SK-N-SH treated with all-trans-retinoic acid at 6 μM for 48 hours (cell line): ENCODE data around the gene LSAMP.
A peak's percentile ranks its signal among the peaks of the same experiment; 100 is the strongest.

Experiments
- ATAC-seq: fragments of 200-7000 bp; cut with Tn5 transposase; 3 replicates; pipeline ENCODE4 v1.9.1; 2020; ENCODE audit warnings: mild to moderate bottlenecking, moderate library complexity
- ARNTL ChIP-seq: fragments of 450-650 bp; formaldehyde crosslinking; IDR thresholded peaks from 2 replicates; pipeline ENCODE4 v1.5.0; 2020; ENCODE audit warnings: low read depth, mild to moderate bottlenecking, moderate library complexity, borderline replicate concordance
- BACH2 ChIP-seq: fragments of 250-450 bp; sonication (Bioruptor Pico); IDR thresholded peaks from 2 replicates; pipeline ENCODE4 v1.9.0; 2021; ENCODE audit warnings: mild to moderate bottlenecking, borderline replicate concordance
- CSDC2 ChIP-seq: fragments of 250-450 bp; sonication (Bioruptor Pico); IDR thresholded peaks from 2 replicates; pipeline ENCODE4 v1.5.0; 2020; ENCODE audit warnings: mild to moderate bottlenecking, moderate library complexity
- CSRNP3 ChIP-seq: fragments of 250-450 bp; sonication (Bioruptor Pico); IDR thresholded peaks from 2 replicates; pipeline ENCODE4 v1.5.1; 2021; ENCODE audit warnings: mild to moderate bottlenecking, moderate library complexity
- GLIS3 ChIP-seq: fragments of 250-450 bp; sonication (Bioruptor Pico); IDR thresholded peaks from 2 replicates; pipeline ENCODE4 v1.5.0; 2020; ENCODE audit warnings: mild to moderate bottlenecking, moderate library complexity
- ISL1 ChIP-seq: fragments of 250-450 bp; sonication (Bioruptor Pico); IDR thresholded peaks from 2 replicates; pipeline ENCODE4 v2.1.2; 2022; ENCODE audit warnings: mild to moderate bottlenecking, moderate library complexity
- OSR1 ChIP-seq: fragments of 250-450 bp; sonication (Bioruptor Pico); IDR thresholded peaks from 2 replicates; pipeline ENCODE4 v1.8.0; 2022; ENCODE audit warnings: moderate library complexity, mild to moderate bottlenecking, inconsistent platforms
- POU6F1 ChIP-seq: fragments of 250-450 bp; sonication (Bioruptor Pico); IDR thresholded peaks from 2 replicates; pipeline ENCODE4 v1.8.0; 2021; ENCODE audit warnings: low read depth, mild to moderate bottlenecking, moderate library complexity, borderline replicate concordance
- RARB ChIP-seq: fragments of 250-450 bp; sonication (Bioruptor Pico); IDR thresholded peaks from 2 replicates; pipeline ENCODE4 v1.8.0; 2021; ENCODE audit warnings: mild to moderate bottlenecking, moderate library complexity
- SNAI2 ChIP-seq: fragments of 250-450 bp; sonication (Bioruptor Pico); IDR thresholded peaks from 2 replicates; pipeline ENCODE4 v1.5.0; 2020; ENCODE audit warnings: mild to moderate bottlenecking, moderate library complexity
- TCF4 ChIP-seq: fragments of 250-450 bp; sonication (Bioruptor Pico); IDR thresholded peaks from 2 replicates; pipeline ENCODE4 v1.8.0; 2021; ENCODE audit warnings: mild to moderate bottlenecking, moderate library complexity, borderline replicate concordance
- TOX ChIP-seq: fragments of 250-450 bp; sonication (Bioruptor Pico); IDR thresholded peaks from 2 replicates; pipeline ENCODE4 v1.8.0; 2021; ENCODE audit warnings: mild to moderate bottlenecking, moderate library complexity, borderline replicate concordance
- TSHZ2 ChIP-seq: fragments of 250-450 bp; sonication (Bioruptor Pico); IDR thresholded peaks from 2 replicates; pipeline ENCODE4 v1.5.0; 2020; ENCODE audit warnings: mild to moderate bottlenecking, moderate library complexity
- ZC3H10 ChIP-seq: fragments of 250-450 bp; sonication (Bioruptor Pico); IDR thresholded peaks from 2 replicates; pipeline ENCODE4 v1.5.1; 2021; ENCODE audit warnings: mild to moderate bottlenecking, moderate library complexity
- ZFP3 ChIP-seq: fragments of 250-450 bp; sonication (Bioruptor Pico); IDR thresholded peaks from 2 replicates; pipeline ENCODE4 v1.5.0; 2020; ENCODE audit warnings: mild to moderate bottlenecking, moderate library complexity
- ZFP30 ChIP-seq: fragments of 450-650 bp; formaldehyde crosslinking; IDR thresholded peaks from 2 replicates; pipeline ENCODE4 v1.5.0; 2022; ENCODE audit warnings: mild to moderate bottlenecking, moderate library complexity
- ZNF565 ChIP-seq: fragments of 450-650 bp; formaldehyde crosslinking; conservative IDR thresholded peaks from 2 replicates; pipeline ENCODE4 v1.5.0; 2020; ENCODE audit warnings: low read depth, mild to moderate bottlenecking, moderate library complexity
- ZNF70 ChIP-seq: fragments of 450-650 bp; formaldehyde crosslinking; IDR thresholded peaks from 2 replicates; pipeline ENCODE4 v1.5.0; 2020; ENCODE audit warnings: mild to moderate bottlenecking, moderate library complexity
- ZNF8 ChIP-seq: fragments of 450-650 bp; formaldehyde crosslinking; IDR thresholded peaks from 2 replicates; pipeline ENCODE4 v1.5.0; 2020; ENCODE audit warnings: mild to moderate bottlenecking, moderate library complexity
- TF ChIP-seq, protein P1 (sequence below): fragments of 250-450 bp; sonication (Bioruptor Pico); IDR thresholded peaks from 2 replicates; pipeline ENCODE4 v1.5.1; 2020; ENCODE audit warnings: low read depth, mild to moderate bottlenecking, moderate library complexity
- TF ChIP-seq, protein P2 (sequence below): fragments of 250-450 bp; sonication (Bioruptor Pico); IDR thresholded peaks from 2 replicates; pipeline ENCODE4 v1.8.0; 2020; ENCODE audit warnings: mild to moderate bottlenecking, moderate library complexity, borderline replicate concordance

Gene LSAMP

GRCh38 chr3:115999613-116000012 lies 445.7 kb downstream of the LSAMP start:
- TF ChIP-seq TOX (CRISPR knock-in tag) = no peak
- TF ChIP-seq OSR1 (CRISPR knock-in tag) = no peak
- no peak for TF ChIP-seq BACH2
- TF ChIP-seq ISL1 (CRISPR knock-in tag) = no peak
- no peak for TF ChIP-seq RARB (CRISPR knock-in tag)
- no peak for TF ChIP-seq POU6F1 (CRISPR knock-in tag)
- TF ChIP-seq TSHZ2 (CRISPR knock-in tag) = no peak
- TF ChIP-seq ARNTL (CRISPR knock-in tag) = no peak
- TF ChIP-seq ZNF70 (CRISPR knock-in tag) = no peak
- no peak for TF ChIP-seq TCF4 (CRISPR knock-in tag)
- TF ChIP-seq, protein P1, sequence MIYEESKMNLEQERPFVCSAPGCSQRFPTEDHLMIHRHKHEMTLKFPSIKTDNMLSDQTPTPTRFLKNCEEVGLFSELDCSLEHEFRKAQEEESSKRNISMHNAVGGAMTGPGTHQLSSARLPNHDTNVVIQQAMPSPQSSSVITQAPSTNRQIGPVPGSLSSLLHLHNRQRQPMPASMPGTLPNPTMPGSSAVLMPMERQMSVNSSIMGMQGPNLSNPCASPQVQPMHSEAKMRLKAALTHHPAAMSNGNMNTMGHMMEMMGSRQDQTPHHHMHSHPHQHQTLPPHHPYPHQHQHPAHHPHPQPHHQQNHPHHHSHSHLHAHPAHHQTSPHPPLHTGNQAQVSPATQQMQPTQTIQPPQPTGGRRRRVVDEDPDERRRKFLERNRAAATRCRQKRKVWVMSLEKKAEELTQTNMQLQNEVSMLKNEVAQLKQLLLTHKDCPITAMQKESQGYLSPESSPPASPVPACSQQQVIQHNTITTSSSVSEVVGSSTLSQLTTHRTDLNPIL (CRISPR knock-in tag) = no peak
- no peak for TF ChIP-seq ZNF8 (CRISPR knock-in tag)
- TF ChIP-seq ZFP30 = no peak
- no peak for TF ChIP-seq CSDC2
- TF ChIP-seq ZFP3 (CRISPR knock-in tag) = no peak
- no peak for TF ChIP-seq SNAI2 (CRISPR knock-in tag)
- no peak for TF ChIP-seq ZC3H10 (CRISPR knock-in tag)
- TF ChIP-seq GLIS3 (CRISPR knock-in tag) = no peak
- no peak for TF ChIP-seq ZNF565
- TF ChIP-seq CSRNP3 (CRISPR knock-in tag) = no peak
- ATAC-seq = peak; percentile 26

- ATAC-seq = no peak
- TF ChIP-seq ZFP3 (CRISPR knock-in tag) (no peak), CSDC2 (no peak), ZNF565 (no peak), BACH2 (no peak), ZFP30 (no peak), OSR1 (CRISPR knock-in tag) (no peak), ZNF8 (CRISPR knock-in tag) (no peak), TSHZ2 (CRISPR knock-in tag) (no peak), TOX (CRISPR knock-in tag) (no peak), TCF4 (CRISPR knock-in tag) (no peak), POU6F1 (CRISPR knock-in tag) (no peak)
- TF ChIP-seq, protein P2, sequence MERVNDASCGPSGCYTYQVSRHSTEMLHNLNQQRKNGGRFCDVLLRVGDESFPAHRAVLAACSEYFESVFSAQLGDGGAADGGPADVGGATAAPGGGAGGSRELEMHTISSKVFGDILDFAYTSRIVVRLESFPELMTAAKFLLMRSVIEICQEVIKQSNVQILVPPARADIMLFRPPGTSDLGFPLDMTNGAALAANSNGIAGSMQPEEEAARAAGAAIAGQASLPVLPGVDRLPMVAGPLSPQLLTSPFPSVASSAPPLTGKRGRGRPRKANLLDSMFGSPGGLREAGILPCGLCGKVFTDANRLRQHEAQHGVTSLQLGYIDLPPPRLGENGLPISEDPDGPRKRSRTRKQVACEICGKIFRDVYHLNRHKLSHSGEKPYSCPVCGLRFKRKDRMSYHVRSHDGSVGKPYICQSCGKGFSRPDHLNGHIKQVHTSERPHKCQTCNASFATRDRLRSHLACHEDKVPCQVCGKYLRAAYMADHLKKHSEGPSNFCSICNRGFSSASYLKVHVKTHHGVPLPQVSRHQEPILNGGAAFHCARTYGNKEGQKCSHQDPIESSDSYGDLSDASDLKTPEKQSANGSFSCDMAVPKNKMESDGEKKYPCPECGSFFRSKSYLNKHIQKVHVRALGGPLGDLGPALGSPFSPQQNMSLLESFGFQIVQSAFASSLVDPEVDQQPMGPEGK (CRISPR knock-in tag) = no peak
Observed at GRCh38 chr3:115999001-115999585, 446.2 kb downstream of the LSAMP start.
